T47D (cell line): ENCODE data around the gene PKMYT1.
A peak's percentile ranks its signal among the peaks of the same experiment; 100 is the strongest.

Source experiments
- DNase-seq, 2 experiments: peaks; one replicate each; pipeline versions ENCODE4 v3.0.0 to v3.0.0-alpha.2; 2011 to 2012; ENCODE audit warnings: low read depth in 1 of 2, low spot score in 1 of 2
- JUND ChIP-seq: IDR thresholded peaks from 2 replicates; pipeline ENCODE4 v1.6.1; 2012; ENCODE audit warnings: low read depth
- in situ Hi-C: cut with HindIII; loops from 2 replicates; pipeline ENCODE4 v1.10.0; 2016; ENCODE audit warnings: low sequenced_read_pairs, low pct_unique_long_range_greater_than_20kb

Gene PKMYT1

DNA sequence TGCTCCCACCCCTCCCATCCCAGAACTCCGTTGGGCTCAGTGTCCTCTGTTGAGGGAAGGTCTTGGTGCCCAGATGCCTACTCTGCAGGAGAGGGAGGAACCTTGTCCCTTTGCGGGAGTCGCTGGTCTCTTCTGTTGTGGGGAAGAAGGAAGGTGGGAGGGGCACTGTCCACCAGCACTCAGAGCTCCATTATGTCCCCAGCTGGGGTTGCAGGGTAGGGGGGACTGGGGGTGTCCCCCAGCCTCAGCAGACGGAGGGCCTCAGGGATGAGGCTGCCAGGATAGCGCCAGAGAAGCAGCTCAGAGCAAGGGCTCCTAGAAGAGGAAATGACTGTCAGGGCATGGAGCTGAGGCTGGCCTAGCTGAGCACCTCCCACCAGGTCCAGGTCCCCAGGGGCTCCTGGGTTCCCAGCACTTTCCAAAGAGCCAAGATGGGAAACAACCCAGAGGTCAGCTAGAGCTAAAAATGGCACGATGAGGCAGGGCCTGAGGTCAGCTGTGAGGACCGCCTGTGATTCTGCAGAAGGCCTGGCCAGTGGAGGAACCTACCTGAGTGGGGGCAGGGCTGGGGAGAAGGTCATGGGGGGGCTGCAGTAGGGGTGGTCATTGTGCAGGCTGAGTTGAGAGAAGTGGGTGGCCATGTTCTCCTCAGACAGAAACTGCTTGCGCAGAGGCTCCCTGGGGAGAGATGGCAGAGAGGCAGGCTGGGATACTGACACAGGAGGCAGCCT, 42.6 kb upstream of the PKMYT1 start:
- DNase-seq = peak in 1 of 2 experiments; percentile 25
- in situ Hi-C loops = no loop called here
- TF ChIP-seq JUND = peak; percentile 67; the same call in 1 of the 2 replicates

DNA sequence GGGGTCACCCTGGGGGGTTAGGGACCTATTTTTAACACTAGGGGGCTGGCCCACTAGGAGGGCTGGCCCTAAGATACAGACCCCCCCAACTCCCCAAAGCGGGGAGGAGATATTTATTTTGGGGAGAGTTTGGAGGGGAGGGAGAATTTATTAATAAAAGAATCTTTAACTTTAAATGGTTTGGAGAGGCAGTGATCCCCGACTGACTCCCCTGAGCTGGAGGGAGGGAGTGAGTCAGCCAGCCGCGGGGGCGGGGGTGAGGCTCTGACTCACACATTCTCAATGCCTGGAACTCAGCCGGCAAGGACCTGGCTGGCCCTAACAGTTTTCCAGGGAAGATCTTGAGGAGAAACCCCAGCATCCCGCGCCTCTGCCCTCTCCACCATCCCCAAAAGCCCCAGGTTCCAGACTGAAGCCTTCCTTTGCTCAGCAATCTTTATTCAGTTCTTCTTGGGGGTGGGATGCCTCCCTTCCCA, 42.0 kb upstream of the PKMYT1 start:
- DNase-seq = peak in 1 of 2 experiments; percentile 87
- in situ Hi-C loops = no loop called here
- TF ChIP-seq JUND = peak; percentile 76; the same call in 1 of the 2 replicates

DNA sequence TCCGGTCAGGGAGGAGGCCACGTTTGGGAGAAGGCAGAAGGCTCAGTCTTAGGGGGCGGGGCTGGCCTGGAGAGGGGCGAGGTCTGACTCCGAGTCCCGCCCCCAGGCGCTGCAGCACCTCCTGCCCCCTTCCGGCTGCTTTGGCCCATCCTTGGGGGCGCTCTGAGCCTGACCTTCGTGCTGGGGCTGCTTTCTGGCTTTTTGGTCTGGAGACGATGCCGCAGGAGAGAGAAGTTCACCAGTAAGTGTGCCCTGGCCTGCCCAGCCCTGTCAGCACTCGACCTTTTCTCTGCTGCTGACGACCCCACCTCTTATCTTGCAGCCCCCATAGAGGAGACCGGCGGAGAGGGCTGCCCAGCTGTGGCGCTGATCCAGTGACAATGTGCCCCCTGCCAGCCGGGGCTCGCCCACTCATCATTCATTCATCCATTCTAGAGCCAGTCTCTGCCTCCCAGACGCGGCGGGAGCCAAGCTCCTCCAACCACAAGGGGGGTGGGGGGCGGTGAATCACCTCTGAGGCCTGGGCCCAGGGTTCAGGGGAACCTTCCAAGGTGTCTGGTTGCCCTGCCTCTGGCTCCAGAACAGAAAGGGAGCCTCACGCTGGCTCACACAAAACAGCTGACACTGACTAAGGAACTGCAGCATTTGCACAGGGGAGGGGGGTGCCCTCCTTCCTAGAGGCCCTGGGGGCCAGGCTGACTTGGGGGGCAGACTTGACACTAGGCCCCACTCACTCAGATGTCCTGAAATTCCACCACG, 41.4 kb upstream of the PKMYT1 start:
- in situ Hi-C loops = no loop called here
- TF ChIP-seq JUND = no peak
- peak; percentile 75 to 88 for DNase-seq

DNA sequence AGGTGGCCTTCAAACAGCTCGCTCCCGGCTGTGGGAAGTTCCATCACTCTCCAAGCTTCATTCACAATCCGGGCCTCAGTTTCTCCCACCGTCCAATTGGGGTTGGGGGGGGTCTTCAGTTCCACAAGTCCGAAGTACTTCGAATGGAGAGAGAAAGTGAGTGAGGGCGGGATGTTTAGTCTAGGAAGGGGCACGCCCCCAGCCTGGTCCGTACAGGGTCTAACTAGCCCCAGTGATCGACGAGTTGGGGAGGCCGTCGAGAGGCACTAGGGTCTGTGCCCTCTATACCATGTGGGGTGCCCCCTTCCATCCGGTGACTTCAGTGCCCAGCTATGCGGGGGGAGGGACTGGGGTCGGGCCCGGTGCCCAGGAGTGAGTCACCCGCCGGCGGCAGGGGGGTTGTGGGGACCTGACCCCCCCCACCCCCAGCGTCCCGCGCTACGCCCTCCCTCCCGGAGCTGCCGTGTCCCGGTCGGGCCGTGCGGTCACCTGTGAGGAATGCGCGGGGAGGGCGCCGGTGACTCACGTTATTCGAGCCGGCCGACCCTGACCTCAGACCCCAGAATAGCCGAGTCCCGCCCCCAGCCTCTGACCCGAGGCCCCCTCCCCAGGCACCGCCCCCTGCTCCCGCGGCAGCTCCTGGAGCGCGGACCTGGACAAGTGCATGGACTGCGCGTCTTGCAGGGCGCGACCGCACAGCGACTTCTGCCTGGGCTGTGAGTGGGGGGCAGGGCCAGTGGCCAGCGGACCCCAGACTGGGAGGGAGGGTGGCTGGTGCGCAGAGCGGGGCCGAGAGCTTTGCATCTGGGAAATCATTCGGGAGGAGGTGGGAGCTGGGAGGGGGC, 40.6 kb upstream of the PKMYT1 start:
- peak; percentile 97 for TF ChIP-seq JUND
- peak; percentile 71 to 89 for DNase-seq
- in situ Hi-C loops = no loop called here

DNA sequence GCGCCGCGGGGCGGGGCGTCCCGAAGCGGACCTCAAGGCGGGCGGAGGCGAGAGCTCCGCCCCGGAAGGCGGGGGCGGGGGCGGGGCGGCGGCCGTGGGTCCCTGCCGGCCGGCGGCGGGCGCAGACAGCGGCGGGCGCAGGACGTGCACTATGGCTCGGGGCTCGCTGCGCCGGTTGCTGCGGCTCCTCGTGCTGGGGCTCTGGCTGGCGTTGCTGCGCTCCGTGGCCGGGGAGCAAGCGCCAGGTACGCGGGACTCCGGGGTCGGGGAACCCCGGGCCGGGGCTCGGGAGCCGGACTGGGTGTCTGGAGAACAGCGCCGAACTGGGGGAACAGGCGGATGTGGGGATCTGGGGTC, 40.0 kb upstream of the PKMYT1 start, which contains the start of gene TNFRSF12A:
Gene TNFRSF12A (plus strand): TSS at position 122 of the 357 bp plus-strand sequence. CDS start 30 bp downstream, at position 152.
- TF ChIP-seq JUND = no peak
- DNase-seq = peak; percentile 82 to 89
- in situ Hi-C loops = no loop called here

DNA sequence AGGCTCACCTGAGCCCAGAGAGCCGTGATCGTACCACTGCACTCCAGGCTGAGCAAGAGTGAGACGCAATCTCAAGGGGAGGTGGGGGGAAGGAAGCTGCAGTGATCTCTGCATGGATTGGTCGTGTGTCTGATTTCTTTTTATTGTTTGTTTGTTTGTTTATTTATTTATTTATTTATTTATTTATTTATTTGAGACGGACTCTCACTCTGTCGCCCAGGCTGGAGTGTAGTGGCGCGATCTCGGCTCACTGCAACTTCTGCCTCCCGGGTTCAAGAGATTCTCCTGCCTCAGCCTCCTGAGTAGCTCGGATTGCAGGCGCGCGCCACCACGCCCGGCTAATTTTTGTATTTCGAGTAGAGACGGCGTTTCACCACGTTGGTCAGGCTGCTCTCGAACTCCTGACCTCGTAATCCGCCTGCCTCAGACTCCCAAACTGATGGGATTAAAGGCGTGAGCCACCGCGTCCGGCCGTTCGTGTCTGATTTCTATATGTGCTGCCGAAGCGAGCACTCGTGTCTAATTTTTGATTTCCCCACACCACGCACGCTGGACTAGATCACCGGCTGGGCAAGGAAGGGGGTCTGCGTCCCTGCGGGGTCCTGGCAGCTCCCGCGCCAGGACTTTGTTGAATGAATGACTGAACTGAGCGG, 39.5 kb upstream of the PKMYT1 start:
- TF ChIP-seq JUND = no peak
- DNase-seq = no peak
- in situ Hi-C loops = no loop called here

DNA sequence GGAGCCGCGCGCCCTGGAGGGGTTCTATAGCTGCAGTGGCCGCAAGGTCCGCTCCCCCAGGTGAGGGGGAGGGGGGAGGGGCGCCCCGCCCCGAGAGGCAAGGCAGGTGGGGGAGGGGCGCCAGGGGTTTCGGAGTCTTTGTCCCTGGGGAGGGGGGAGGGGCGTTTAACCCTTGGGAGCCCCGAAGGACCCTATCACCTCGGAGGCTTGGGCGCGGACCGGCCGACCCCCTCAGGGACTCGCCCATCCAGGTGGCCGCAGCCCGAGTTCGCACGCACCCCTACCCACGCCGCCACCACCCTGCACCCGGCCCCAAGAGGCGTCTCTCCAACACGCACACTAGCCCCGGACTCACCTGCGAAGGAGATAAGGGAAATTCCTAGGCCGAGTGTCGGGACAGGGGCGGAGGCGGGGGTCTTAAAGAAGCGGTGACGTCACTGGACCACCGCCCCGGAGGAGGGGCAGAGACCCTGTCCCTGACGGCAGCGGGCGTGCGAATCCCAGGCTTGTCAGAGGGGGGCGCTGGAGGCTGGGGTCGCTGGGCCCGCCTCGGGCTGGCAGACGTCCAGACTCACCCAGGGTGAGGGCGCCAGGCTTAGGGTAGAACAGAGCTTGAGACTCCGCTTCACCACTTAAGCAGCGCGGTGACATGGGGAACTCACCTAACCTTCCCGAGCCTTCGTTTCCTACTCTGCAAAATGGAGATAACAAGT, 37.7 kb upstream of the PKMYT1 start, which contains the start of gene CLDN6:
Gene CLDN6 (minus strand): TSS at position 390 of the 713 bp plus-strand sequence. CDS start 2,162 bp downstream, outside the sequence.
- in situ Hi-C loops = no loop called here
- no peak for DNase-seq
- TF ChIP-seq JUND = no peak

DNA sequence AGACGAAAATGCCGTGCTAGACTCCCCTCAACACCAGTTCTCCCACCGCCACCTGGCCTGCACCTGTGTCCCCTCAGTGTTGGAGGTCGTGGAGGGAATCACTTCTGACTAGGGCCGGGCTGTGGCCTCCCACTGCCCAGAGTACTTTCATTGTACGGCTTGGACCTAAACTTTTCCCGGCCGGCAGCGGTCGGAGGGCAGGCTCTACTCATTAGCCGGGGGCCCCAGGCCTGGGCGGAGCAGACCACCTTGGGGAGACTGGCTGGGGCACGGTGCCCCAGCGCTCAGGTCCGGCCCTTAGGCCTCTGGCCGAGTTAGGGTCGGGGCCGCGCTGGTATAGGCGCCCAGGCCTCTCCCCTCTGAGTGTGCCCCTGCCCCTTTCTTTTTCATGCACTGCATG, 37.1 kb upstream of the PKMYT1 start:
- in situ Hi-C loops = no loop called here
- TF ChIP-seq JUND = no peak
- no peak for DNase-seq

DNA sequence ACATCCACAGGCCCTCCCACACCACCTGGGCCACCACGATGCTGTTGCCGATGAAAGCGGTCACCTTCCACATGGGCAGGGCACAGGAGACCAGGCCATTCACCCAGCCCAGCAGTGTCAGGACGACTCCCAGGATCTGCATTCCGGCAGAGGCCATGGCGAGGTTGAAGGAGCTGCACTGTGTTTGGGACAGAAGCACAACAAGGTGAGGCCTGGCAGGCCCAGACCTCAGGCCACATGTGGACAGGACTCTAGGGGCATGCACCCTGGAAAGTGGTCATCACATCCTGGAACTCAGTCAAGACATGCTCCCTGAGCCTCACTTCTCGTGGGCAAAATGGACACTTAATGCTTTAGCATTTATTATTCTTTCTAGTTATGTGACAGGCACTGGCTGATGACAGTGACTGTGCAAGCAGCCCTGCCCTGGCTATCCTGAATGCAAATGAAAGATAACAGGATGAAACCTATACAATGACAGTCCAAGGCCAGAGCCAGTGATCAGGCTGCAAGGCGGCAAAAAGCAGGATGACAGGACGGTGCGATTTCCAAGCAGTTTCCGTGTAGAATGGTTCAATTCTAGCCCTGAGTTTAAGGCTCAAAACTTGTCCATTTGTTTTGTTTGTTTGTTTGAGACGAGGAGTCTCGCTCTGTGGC, 35.7 kb upstream of the PKMYT1 start:
- no peak for DNase-seq
- in situ Hi-C loops = no loop called here
- TF ChIP-seq JUND = no peak

DNA sequence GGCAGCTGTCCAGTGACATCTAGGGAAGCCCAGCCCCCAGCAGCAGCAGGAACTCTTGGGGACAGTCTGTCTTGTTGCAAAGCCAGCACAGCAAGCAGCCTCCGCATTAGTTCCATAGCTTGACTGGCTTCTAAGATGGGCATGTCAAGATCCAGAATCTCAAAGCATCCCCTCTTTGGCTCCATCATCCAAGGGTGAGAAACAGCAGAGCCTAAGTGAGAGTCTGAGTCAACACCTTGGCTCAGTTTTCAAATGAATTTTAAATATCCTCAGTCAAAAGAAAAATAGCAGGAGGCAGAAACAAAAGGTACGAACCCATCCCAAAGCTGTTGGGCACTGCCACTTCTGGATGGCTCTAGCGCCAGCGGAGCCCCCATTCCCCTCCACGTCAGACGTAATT, 34.7 kb upstream of the PKMYT1 start:
- no peak for DNase-seq
- no peak for TF ChIP-seq JUND
- in situ Hi-C loops = no loop called here
